MM.1S (cell line): ENCODE measurements around the gene WNK2.

Experiments used
- DNase-seq: peaks from one replicate; pipeline ENCODE4 v3.0.0-alpha.2; 2015
- H2AFZ ChIP-seq: fragments of 300-600 bp; sonication (generic); 2 replicates; pipeline ENCODE4 v1.6.0; 2016; ENCODE audit warnings: antibody characterized with exemption, low read length
- H3F3A ChIP-seq: fragments of 300-600 bp; sonication (generic); 2 replicates; pipeline ENCODE4 v1.6.1; 2016; ENCODE audit warnings: mild to moderate bottlenecking, antibody characterized with exemption, low read length, moderate library complexity, mixed read lengths; ENCODE audit not compliant: insufficient read depth
- H3K27ac ChIP-seq: fragments of 300-600 bp; sonication (generic); 2 replicates; pipeline ENCODE4 v1.5.1; 2016; ENCODE audit warnings: mild to moderate bottlenecking, low read length
- H3K27me3 ChIP-seq: fragments of 300-600 bp; sonication (generic); replicated peaks from 2 replicates; pipeline ENCODE4 v1.6.0; 2016; ENCODE audit warnings: low read length; ENCODE audit not compliant: insufficient read depth
- H3K36me3 ChIP-seq: fragments of 300-600 bp; sonication (generic); replicated peaks from 2 replicates; pipeline ENCODE4 v1.6.1; 2016; ENCODE audit warnings: mild to moderate bottlenecking, low read length, mixed read lengths; ENCODE audit not compliant: insufficient read depth
- H3K4me1 ChIP-seq: fragments of 300-600 bp; sonication (generic); 2 replicates; pipeline ENCODE4 v1.6.1; 2016; ENCODE audit warnings: low read length, mixed read lengths
- H3K4me2 ChIP-seq: fragments of 300-600 bp; sonication (generic); 2 replicates; pipeline ENCODE4 v1.6.0; 2016; ENCODE audit warnings: low read depth, low read length
- H3K4me3 ChIP-seq: fragments of 300-600 bp; sonication (generic); 2 replicates; pipeline ENCODE4 v1.5.1; 2016; ENCODE audit warnings: low read length, mixed read lengths
- H3K79me2 ChIP-seq: fragments of 300-600 bp; sonication (generic); 2 replicates; pipeline ENCODE4 v1.6.1; 2016; ENCODE audit warnings: mixed run types, low read length, mixed read lengths
- H3K9ac ChIP-seq: fragments of 300-600 bp; sonication (generic); 2 replicates; pipeline ENCODE4 v1.6.1; 2016; ENCODE audit warnings: low read length, mixed read lengths
- H3K9me2 ChIP-seq: fragments of 300-600 bp; sonication (generic); replicated peaks from 2 replicates; pipeline ENCODE4 v1.6.1; 2016; ENCODE audit warnings: mild to moderate bottlenecking, low read length, mixed read lengths; ENCODE audit not compliant: insufficient read depth
- H3K9me3 ChIP-seq: fragments of 300-600 bp; sonication (generic); replicated peaks from 2 replicates; pipeline ENCODE4 v1.6.1; 2016; ENCODE audit warnings: mild to moderate bottlenecking, low read length, mixed read lengths; ENCODE audit not compliant: insufficient read depth
- H4K20me1 ChIP-seq: fragments of 300-600 bp; sonication (generic); 2 replicates; pipeline ENCODE4 v1.6.1; 2016; ENCODE audit warnings: mild to moderate bottlenecking, low read length, moderate library complexity, mixed read lengths; ENCODE audit not compliant: insufficient read depth
- EZH2 ChIP-seq: fragments of 300-600 bp; sonication (generic); optimal IDR thresholded peaks from 2 replicates; pipeline ENCODE3; 2017; ENCODE audit warnings: low read depth, mild to moderate bottlenecking, antibody characterized with exemption, low read length, mixed read lengths
- EZH2phosphoT487 ChIP-seq: fragments of 300-600 bp; sonication (generic); IDR thresholded peaks from 2 replicates; pipeline ENCODE4 v1.6.1; 2018; ENCODE audit warnings: antibody characterized with exemption, low read length
- TF ChIP-seq, protein P1 (sequence below): fragments of 300-600 bp; sonication (generic); IDR thresholded peaks from 2 replicates; pipeline ENCODE4 v1.5.1; 2016; ENCODE audit warnings: antibody characterized with exemption, low read length, mixed read lengths

Gene WNK2

DNA sequence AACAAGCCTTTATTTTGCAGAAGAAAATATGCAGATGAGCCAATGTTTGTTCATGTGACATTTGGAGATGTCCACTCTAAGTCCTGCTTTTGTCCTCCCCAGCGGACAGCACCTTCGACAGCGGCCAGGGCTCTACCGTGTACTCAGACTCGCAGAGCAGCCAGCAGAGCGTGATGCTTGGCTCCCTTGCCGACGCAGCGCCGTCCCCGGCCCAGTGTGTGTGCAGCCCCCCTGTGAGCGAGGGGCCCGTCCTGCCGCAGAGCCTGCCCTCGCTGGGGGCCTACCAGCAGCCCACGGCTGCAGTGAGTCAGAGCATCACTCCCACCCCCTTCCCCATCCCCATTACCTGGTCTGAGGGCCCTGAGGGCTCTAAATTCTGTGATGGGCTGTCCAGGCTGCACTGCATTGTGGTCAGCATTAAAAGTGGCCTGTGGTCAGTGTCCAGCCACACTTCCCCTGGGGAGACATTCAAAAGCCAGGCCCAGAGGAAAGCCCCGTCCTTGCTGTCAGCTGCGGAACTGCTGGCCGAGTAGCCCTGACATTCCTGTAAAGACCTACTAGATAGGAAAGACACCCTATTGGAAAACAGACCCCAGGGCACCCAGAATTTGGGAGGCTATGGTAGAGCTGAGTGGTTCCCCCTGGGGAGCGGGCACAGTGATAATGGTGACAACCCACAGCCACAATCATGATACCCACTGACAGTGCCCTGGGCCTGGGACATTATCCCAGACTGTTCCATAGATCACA lies 69.0 kb downstream of the WNK2 start:
- H3K79me2 ChIP-seq = no peaks in the 10 kb centered on the region
- H3K9me3 ChIP-seq = no peaks in the 10 kb centered on the region
- no peak overlapping the region for H2AFZ ChIP-seq
- no peak overlapping the region for H3K4me3 ChIP-seq
- no peaks in the 10 kb centered on the region for H3K36me3 ChIP-seq
- H3K9me2 ChIP-seq = no peaks in the 10 kb centered on the region
- no peak overlapping the region for H3K27ac ChIP-seq
- H3F3A ChIP-seq = no peaks in the 10 kb centered on the region
- no peaks in the 10 kb centered on the region for H3K27me3 ChIP-seq
- TF ChIP-seq EZH2 (no peak), EZH2phosphoT487 (no peak)
- TF ChIP-seq, protein P1, sequence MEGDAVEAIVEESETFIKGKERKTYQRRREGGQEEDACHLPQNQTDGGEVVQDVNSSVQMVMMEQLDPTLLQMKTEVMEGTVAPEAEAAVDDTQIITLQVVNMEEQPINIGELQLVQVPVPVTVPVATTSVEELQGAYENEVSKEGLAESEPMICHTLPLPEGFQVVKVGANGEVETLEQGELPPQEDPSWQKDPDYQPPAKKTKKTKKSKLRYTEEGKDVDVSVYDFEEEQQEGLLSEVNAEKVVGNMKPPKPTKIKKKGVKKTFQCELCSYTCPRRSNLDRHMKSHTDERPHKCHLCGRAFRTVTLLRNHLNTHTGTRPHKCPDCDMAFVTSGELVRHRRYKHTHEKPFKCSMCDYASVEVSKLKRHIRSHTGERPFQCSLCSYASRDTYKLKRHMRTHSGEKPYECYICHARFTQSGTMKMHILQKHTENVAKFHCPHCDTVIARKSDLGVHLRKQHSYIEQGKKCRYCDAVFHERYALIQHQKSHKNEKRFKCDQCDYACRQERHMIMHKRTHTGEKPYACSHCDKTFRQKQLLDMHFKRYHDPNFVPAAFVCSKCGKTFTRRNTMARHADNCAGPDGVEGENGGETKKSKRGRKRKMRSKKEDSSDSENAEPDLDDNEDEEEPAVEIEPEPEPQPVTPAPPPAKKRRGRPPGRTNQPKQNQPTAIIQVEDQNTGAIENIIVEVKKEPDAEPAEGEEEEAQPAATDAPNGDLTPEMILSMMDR = no peak
- no peak overlapping the region for H3K9ac ChIP-seq
- no peaks in the 10 kb centered on the region for H3K4me1 ChIP-seq
- H4K20me1 ChIP-seq = no peaks in the 10 kb centered on the region
- DNase-seq = no peak
- H3K4me2 ChIP-seq = no peak overlapping the region

DNA sequence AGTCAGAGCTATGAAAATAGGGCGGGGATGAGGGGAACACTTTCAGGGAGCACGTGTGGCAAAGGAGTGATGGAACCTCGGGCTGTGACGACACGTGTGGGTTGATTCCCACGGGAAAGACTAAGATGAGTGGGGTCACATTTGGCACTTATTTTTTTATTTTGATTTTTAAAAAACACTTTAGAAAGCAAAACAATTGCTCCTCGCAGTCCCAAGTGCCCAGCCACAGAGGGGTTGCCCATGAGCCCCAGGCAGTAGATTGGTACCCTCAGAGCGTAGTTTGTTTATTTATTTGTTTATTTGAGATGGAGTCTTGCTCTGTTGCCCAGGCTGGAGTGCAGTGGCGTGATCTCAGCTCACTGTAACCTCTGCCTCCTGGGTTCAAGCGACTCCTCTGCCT lies 69.7 kb downstream of the WNK2 start:
- TF ChIP-seq EZH2phosphoT487 (no peak), EZH2 (no peak)
- TF ChIP-seq, protein P1 = no peak
- Histone ChIP-seq H3K36me3 (no peaks in the 10 kb centered on the region), H4K20me1 (no peaks in the 10 kb centered on the region), H3K27me3 (no peaks in the 10 kb centered on the region), H3K4me3 (no peak overlapping the region), H3K9me3 (no peaks in the 10 kb centered on the region), H2AFZ (no peak overlapping the region), H3K9me2 (no peaks in the 10 kb centered on the region), H3K4me1 (no peaks in the 10 kb centered on the region), H3K79me2 (no peaks in the 10 kb centered on the region), H3K4me2 (no peak overlapping the region), H3K27ac (no peak overlapping the region), H3F3A (no peaks in the 10 kb centered on the region), H3K9ac (no peak overlapping the region)
- DNase-seq = no peak

DNA sequence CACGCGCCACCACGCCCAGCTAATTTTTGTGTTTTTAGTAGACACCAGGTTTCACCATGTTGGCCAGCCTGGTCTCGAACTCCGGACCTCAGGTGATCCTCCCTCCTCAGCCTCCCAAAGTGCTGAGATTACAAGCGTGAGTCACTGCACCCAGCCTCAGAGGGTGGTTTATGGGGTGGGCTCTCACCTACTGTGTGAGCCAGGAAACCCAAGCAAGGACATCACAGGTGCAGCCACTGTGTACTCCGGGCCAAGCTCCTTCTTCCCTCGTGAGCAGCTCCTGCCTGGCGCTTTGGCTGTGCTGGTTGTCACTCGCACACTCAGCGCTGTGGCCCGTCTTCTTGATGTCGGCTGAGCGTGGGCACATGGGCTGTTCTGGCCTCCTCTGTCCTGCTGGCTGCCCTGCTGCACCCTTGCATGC lies 70.1 kb downstream of the WNK2 start:
- H3K79me2 ChIP-seq = no peaks in the 10 kb centered on the region
- H3K9me3 ChIP-seq = no peaks in the 10 kb centered on the region
- no peaks in the 10 kb centered on the region for H3K27me3 ChIP-seq
- no peaks in the 10 kb centered on the region for H3K36me3 ChIP-seq
- TF ChIP-seq, protein P1 = no peak
- TF ChIP-seq EZH2phosphoT487 (no peak), EZH2 (no peak)
- H3K9me2 ChIP-seq = no peaks in the 10 kb centered on the region
- H3K4me1 ChIP-seq = no peaks in the 10 kb centered on the region
- DNase-seq = no peak
- H3F3A ChIP-seq = no peaks in the 10 kb centered on the region
- H2AFZ ChIP-seq = no peak overlapping the region
- H3K4me2 ChIP-seq = no peak overlapping the region
- no peaks in the 10 kb centered on the region for H4K20me1 ChIP-seq
- no peak overlapping the region for H3K4me3 ChIP-seq
- no peak overlapping the region for H3K9ac ChIP-seq
- H3K27ac ChIP-seq = no peak overlapping the region
